PC-9 (cell line): ENCODE measurements around the gene HCFC1R1.

Experiments
- CTCF ChIP-seq: fragments of 200-600 bp; sonication (generic); conservative IDR thresholded peaks from 2 replicates; pipeline ENCODE4 v1.6.1; 2017; ENCODE audit warnings: mixed run types, antibody characterized with exemption, mild to moderate bottlenecking, moderate library complexity
- EZH2 ChIP-seq: fragments of 200-600 bp; sonication (generic); IDR thresholded peaks from 2 replicates; pipeline ENCODE4 v1.8.0; 2017; ENCODE audit warnings: antibody characterized with exemption, low read depth

DNA sequence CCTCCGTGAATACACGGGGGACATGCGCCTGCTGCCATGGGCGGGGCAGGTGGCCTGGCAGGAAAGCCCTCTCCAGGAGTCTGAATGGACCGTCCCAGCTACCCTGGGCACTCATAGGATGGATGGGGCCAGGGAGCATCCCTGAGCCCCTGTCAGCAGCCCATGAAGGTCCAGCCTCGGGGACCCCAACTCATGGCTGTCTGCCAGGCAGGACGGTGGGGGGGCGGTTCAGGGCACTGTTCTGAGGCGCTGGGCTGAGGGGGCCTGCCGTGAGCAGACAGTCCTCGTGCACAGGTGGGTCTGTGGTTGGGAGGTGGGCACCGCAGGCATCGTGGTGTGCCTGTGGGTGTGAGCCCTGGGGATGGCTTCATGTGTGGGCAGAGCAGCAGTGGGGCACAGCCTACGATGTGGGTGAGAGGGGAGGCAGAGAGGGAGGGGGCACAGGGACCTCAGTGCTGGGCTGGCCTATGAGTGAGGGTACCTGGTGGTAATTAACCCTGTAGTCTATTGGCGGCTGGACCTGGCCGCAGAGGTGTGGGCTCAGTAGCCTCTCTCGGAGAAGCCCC is 37.0 kb downstream of the HCFC1R1 start:
- no peak for TF ChIP-seq CTCF
- no peak for TF ChIP-seq EZH2
